HEK293 (cell line): Measurements from ENCODE around the gene RNU7-1.

ENCODE experiments used
- CTCF ChIA-PET: fragments of 350-600 bp; formaldehyde crosslinking; extraction: SDS; loops from one replicate; lab custom pipeline; 2021; ENCODE audit warnings: antibody characterized with exemption; lab: Yijun Ruan, JAX
- POLR2A ChIA-PET: fragments of 300-600 bp; formaldehyde crosslinking; extraction: SDS; loops from one replicate; lab custom pipeline; 2020; ENCODE audit warnings: antibody characterized with exemption, inconsistent platforms; lab: Yijun Ruan, JAX
- H3K27ac ChIP-seq: fragments of 200-500 bp; sonication (Bioruptor generic); 2 replicates; pipeline ENCODE4 v1.5.1; 2014; ENCODE audit warnings: low read depth, low read length, control low read depth, inconsistent platforms; ENCODE audit errors: extremely low read depth
- H3K36me3 ChIP-seq, 2 experiments: fragments of 200-500 bp in 1 of 2; sonication (Bioruptor generic) in 1 of 2; 1 replicate in 1 of 2; 2 replicates in 1 of 2; pipeline ENCODE4 v1.5.1; 2014 to 2017; ENCODE audit warnings: inconsistent platforms in 2 of 2, low read length in 2 of 2; ENCODE audit not compliant: control insufficient read depth in 2 of 2, insufficient read depth in 1 of 2
- H3K4me1 ChIP-seq: fragments of 200-500 bp; sonication (Bioruptor generic); 2 replicates; pipeline ENCODE4 v1.5.1; 2014; ENCODE audit warnings: mild to moderate bottlenecking, low read length, inconsistent platforms; ENCODE audit not compliant: control insufficient read depth, insufficient read depth
- H3K4me3 ChIP-seq: 2 replicates; pipeline ENCODE4 v1.5.1; 2011; ENCODE audit warnings: low read depth, mild to moderate bottlenecking, control low read depth, low read length, moderate library complexity
- H3K9me3 ChIP-seq: fragments of 200-500 bp; sonication (Bioruptor generic); 2 replicates; pipeline ENCODE4 v1.5.1; 2014; ENCODE audit warnings: low read depth, low read length, inconsistent platforms; ENCODE audit not compliant: control insufficient read depth, insufficient read depth
- EGR2 ChIP-seq: fragments of 450-650 bp; formaldehyde crosslinking; IDR thresholded peaks from 2 replicates; pipeline ENCODE4 v1.5.1; 2016; ENCODE audit warnings: low read depth, missing biosample characterization, missing genetic modification characterization
- GLIS1 ChIP-seq: fragments of 450-650 bp; formaldehyde crosslinking; IDR thresholded peaks from 2 replicates; pipeline ENCODE4 v1.5.1; 2016; ENCODE audit warnings: missing biosample characterization, missing genetic modification characterization
- GLIS2 ChIP-seq: fragments of 450-650 bp; formaldehyde crosslinking; IDR thresholded peaks from 2 replicates; pipeline ENCODE4 v1.5.1; 2016; ENCODE audit warnings: missing biosample characterization, missing genetic modification characterization
- HOXA7 ChIP-seq: sonication (generic); formaldehyde crosslinking; IDR thresholded peaks from 2 replicates; pipeline ENCODE4 v1.8.1; 2022; ENCODE audit warnings: missing genetic modification reagents, borderline replicate concordance
- IKZF3 ChIP-seq: fragments of 450-650 bp; IDR thresholded peaks from 2 replicates; pipeline ENCODE4 v1.5.0; 2018; ENCODE audit warnings: missing biosample characterization, mild to moderate bottlenecking, missing genetic modification characterization, moderate library complexity
- KLF7 ChIP-seq: fragments of 450-650 bp; formaldehyde crosslinking; IDR thresholded peaks from 2 replicates; pipeline ENCODE4 v1.5.1; 2016; ENCODE audit warnings: missing biosample characterization, missing genetic modification characterization, borderline replicate concordance
- MZF1 ChIP-seq: fragments of 450-650 bp; formaldehyde crosslinking; IDR thresholded peaks from 2 replicates; pipeline ENCODE4 v1.5.1; 2017; ENCODE audit warnings: missing biosample characterization, missing genetic modification characterization, borderline replicate concordance
- OVOL3 ChIP-seq: fragments of 450-650 bp; formaldehyde crosslinking; IDR thresholded peaks from 2 replicates; pipeline ENCODE4 v1.5.1; 2016; ENCODE audit warnings: missing biosample characterization, missing genetic modification characterization
- ZBTB20 ChIP-seq: fragments of 450-650 bp; formaldehyde crosslinking; IDR thresholded peaks from 2 replicates; pipeline ENCODE4 v1.5.1; 2016; ENCODE audit warnings: missing biosample characterization, missing genetic modification characterization
- ZBTB44 ChIP-seq: fragments of 450-650 bp; IDR thresholded peaks from 2 replicates; pipeline ENCODE4 v1.5.1; 2018; ENCODE audit warnings: missing biosample characterization, mild to moderate bottlenecking, missing genetic modification characterization
- ZFHX2 ChIP-seq: fragments of 450-650 bp; formaldehyde crosslinking; conservative IDR thresholded peaks from 2 replicates; pipeline ENCODE4 v1.5.1; 2016; ENCODE audit warnings: missing biosample characterization, missing genetic modification characterization
- ZFP69B ChIP-seq: fragments of 450-650 bp; formaldehyde crosslinking; IDR thresholded peaks from 2 replicates; pipeline ENCODE4 v1.5.1; 2016; ENCODE audit warnings: missing biosample characterization, missing genetic modification characterization
- ZNF184 ChIP-seq: fragments of 450-650 bp; IDR thresholded peaks from 2 replicates; pipeline ENCODE4 v1.5.1; 2018; ENCODE audit warnings: missing biosample characterization, mild to moderate bottlenecking, missing genetic modification characterization
- ZNF2 ChIP-seq: fragments of 450-650 bp; formaldehyde crosslinking; IDR thresholded peaks from 2 replicates; pipeline ENCODE4 v1.5.1; 2016; ENCODE audit warnings: missing biosample characterization, missing genetic modification characterization
- ZNF280C ChIP-seq: fragments of 450-650 bp; formaldehyde crosslinking; IDR thresholded peaks from 2 replicates; pipeline ENCODE4 v1.5.1; 2016; ENCODE audit warnings: missing biosample characterization, missing genetic modification characterization
- ZNF335 ChIP-seq: fragments of 450-650 bp; formaldehyde crosslinking; conservative IDR thresholded peaks from 2 replicates; pipeline ENCODE4 v1.5.1; 2016; ENCODE audit warnings: missing biosample characterization, missing genetic modification characterization
- ZNF341 ChIP-seq: fragments of 450-650 bp; formaldehyde crosslinking; IDR thresholded peaks from 2 replicates; pipeline ENCODE4; 2016; ENCODE audit warnings: low read depth, missing biosample characterization, missing genetic modification characterization
- ZNF350 ChIP-seq: fragments of 450-650 bp; formaldehyde crosslinking; IDR thresholded peaks from 2 replicates; pipeline ENCODE4 v1.5.0; 2017; ENCODE audit warnings: missing biosample characterization, mild to moderate bottlenecking, missing genetic modification characterization
- ZNF366 ChIP-seq: fragments of 450-650 bp; formaldehyde crosslinking; conservative IDR thresholded peaks from 2 replicates; pipeline ENCODE4 v1.5.1; 2016; ENCODE audit warnings: missing biosample characterization, missing genetic modification characterization
- ZNF37A ChIP-seq: fragments of 450-650 bp; IDR thresholded peaks from 2 replicates; pipeline ENCODE4 v1.5.1; 2018; ENCODE audit warnings: missing biosample characterization, missing genetic modification characterization
- ZNF398 ChIP-seq: fragments of 450-650 bp; formaldehyde crosslinking; IDR thresholded peaks from 2 replicates; pipeline ENCODE4 v1.5.1; 2017; ENCODE audit warnings: missing biosample characterization, missing genetic modification characterization
- ZNF416 ChIP-seq: fragments of 450-650 bp; formaldehyde crosslinking; IDR thresholded peaks from 2 replicates; pipeline ENCODE4 v1.5.1; 2016; ENCODE audit warnings: missing biosample characterization, missing genetic modification characterization
- ZNF423 ChIP-seq: fragments of 450-650 bp; formaldehyde crosslinking; IDR thresholded peaks from 2 replicates; pipeline ENCODE4 v1.5.1; 2016; ENCODE audit warnings: missing biosample characterization, missing genetic modification characterization
- ZNF473 ChIP-seq: fragments of 450-650 bp; formaldehyde crosslinking; IDR thresholded peaks from 2 replicates; pipeline ENCODE4 v1.5.1; 2017; ENCODE audit warnings: missing biosample characterization, missing genetic modification characterization
- ZNF501 ChIP-seq: fragments of 450-650 bp; formaldehyde crosslinking; IDR thresholded peaks from 2 replicates; pipeline ENCODE4 v1.5.1; 2016; ENCODE audit warnings: missing biosample characterization, missing genetic modification characterization
- ZNF529 ChIP-seq: fragments of 450-650 bp; formaldehyde crosslinking; IDR thresholded peaks from 2 replicates; pipeline ENCODE4 v1.5.1; 2017; ENCODE audit warnings: missing genetic modification characterization, missing biosample characterization; ENCODE audit not compliant: insufficient replicate concordance
- ZNF561 ChIP-seq: fragments of 450-650 bp; IDR thresholded peaks from 2 replicates; pipeline ENCODE4 v1.5.1; 2018; ENCODE audit warnings: missing biosample characterization, missing genetic modification characterization, borderline replicate concordance
- ZNF585B ChIP-seq: fragments of 450-650 bp; formaldehyde crosslinking; IDR thresholded peaks from 2 replicates; pipeline ENCODE4 v1.5.1; 2016; ENCODE audit warnings: missing biosample characterization, missing genetic modification characterization
- ZNF639 ChIP-seq: fragments of 450-650 bp; formaldehyde crosslinking; IDR thresholded peaks from 2 replicates; pipeline ENCODE4 v1.5.1; 2016; ENCODE audit warnings: missing biosample characterization, missing genetic modification characterization
- ZNF654 ChIP-seq: fragments of 450-650 bp; formaldehyde crosslinking; IDR thresholded peaks from 2 replicates; pipeline ENCODE4 v1.5.1; 2016; ENCODE audit warnings: low read depth, missing biosample characterization, missing genetic modification characterization
- ZNF747 ChIP-seq: fragments of 450-650 bp; formaldehyde crosslinking; IDR thresholded peaks from 2 replicates; pipeline ENCODE4 v1.5.1; 2016; ENCODE audit warnings: missing biosample characterization, missing genetic modification characterization
- ZNF776 ChIP-seq: fragments of 450-650 bp; formaldehyde crosslinking; IDR thresholded peaks from 2 replicates; pipeline ENCODE4 v1.5.0; 2017; ENCODE audit warnings: missing biosample characterization, missing genetic modification characterization, borderline replicate concordance

The RNU7-1 gene

GRCh38 chr12:6961695-6962284 lies 18.2 kb downstream of the RNU7-1 start:
- peak overlapping the region; percentile 2 for H3K4me3 ChIP-seq
- peaks cover 4 to 29% of the 10 kb centered on the region in 2 experiments; a peak in 2 of 3 replicates for H3K36me3 ChIP-seq
- no peaks in the 10 kb centered on the region for H3K9me3 ChIP-seq
- peak overlapping the region; percentile 45 for H3K27ac ChIP-seq
- POLR2A ChIA-PET = interaction anchor here (1.0 to 3.2 kb wide), 3 partner anchors 16 to 196 kb away, joined by 6 to 22 read pairs (median 6); partner anchors contain the start of genes C12orf57, PTMS and RNU7-1
- H3K4me1 ChIP-seq = peaks cover 2% of the 10 kb centered on the region; the same call in 1 of the 2 replicates
- CTCF ChIA-PET = interaction anchor here (0.6 to 7.7 kb wide), 15 partner anchors 9 to 191 kb away, joined by 3 to 138 read pairs (median 4); partner anchors contain the start of genes C12orf57, C1RL, PTPN6 and RNU7-1
- TF ChIP-seq ZFP69B (tag by site-specific recombination) (no peak), ZNF2 (tag by site-specific recombination) (no peak), ZNF416 (tag by site-specific recombination) (no peak), KLF7 (tag by site-specific recombination) (no peak; the same call in 1 of the 2 replicates), GLIS1 (peak; percentile 28; the same call in 1 of the 2 replicates), MZF1 (peak; percentile 79), EGR2 (tag by site-specific recombination) (peak; percentile 51; the same call in 1 of the 2 replicates), ZNF585B (tag by site-specific recombination) (no peak), ZBTB44 (tag by site-specific recombination) (no peak), ZNF639 (tag by site-specific recombination) (no peak), ZNF473 (no peak), IKZF3 (tag by site-specific recombination) (peak; percentile 91), HOXA7 (CRISPR knock-in tag) (no peak), ZNF423 (tag by site-specific recombination) (no peak), ZNF341 (peak; percentile 47), ZNF747 (tag by site-specific recombination) (no peak), GLIS2 (tag by site-specific recombination) (peak; percentile 68; the same call in 1 of the 2 replicates), ZNF529 (tag by site-specific recombination) (no peak), ZNF184 (tag by site-specific recombination) (0 out of 2 replicates have a peak, but pooled peaks have one; percentile 4), ZNF350 (tag by site-specific recombination) (no peak), ZNF776 (tag by site-specific recombination) (no peak), ZNF501 (tag by site-specific recombination) (no peak; the same call in 1 of the 2 replicates), ZNF280C (tag by site-specific recombination) (no peak), ZNF37A (tag by site-specific recombination) (no peak), ZNF654 (tag by site-specific recombination) (peak; percentile 16), ZNF561 (tag by site-specific recombination) (peak; percentile 96), OVOL3 (tag by site-specific recombination) (no peak), ZFHX2 (tag by site-specific recombination) (peak; percentile 54; the same call in 1 of the 2 replicates), ZNF366 (tag by site-specific recombination) (peak; percentile 64; the same call in 1 of the 2 replicates), ZNF335 (tag by site-specific recombination) (peak; percentile 86), ZNF398 (tag by site-specific recombination) (no peak; the same call in 1 of the 2 replicates), ZBTB20 (peak; percentile 92)
